Measurements from ENCODE around the gene RPN2. TPM values are rescaled to one million over a fixed set of nuclear protein-coding genes. Genes with fewer than 3 reads are reported as not detected.

RPN2 gene
- total RNA-seq, 1 experiment from 2014 or later = 234 TPM

- Histone ChIP-seq H4K91ac (ENCODE audit: insufficient read length, low read depth, low read length) (no peak overlapping the region), H2BK15ac (ENCODE audit: low read depth, low read length) (no peak overlapping the region), H3K56ac (ENCODE audit: insufficient read length, low read depth, low read length) (no peak overlapping the region), H2BK120ac (ENCODE audit: low read depth, low read length, poor library complexity, severe bottlenecking) (no peak overlapping the region), H2AFZ (ENCODE audit: low read length) (no peak overlapping the region), H2AK5ac (ENCODE audit: insufficient read length, low read length) (no peak overlapping the region), H3K27me3 (ENCODE audit: insufficient read depth, low read length) (no peaks in the 10 kb centered on the region), H3K4me1 (ENCODE audit: insufficient read depth, low read length) (no peaks in the 10 kb centered on the region), H3K27ac (ENCODE audit: insufficient read length, low read depth, low read length) (no peak overlapping the region), H4K20me1 (ENCODE audit: control insufficient read depth, insufficient read depth, insufficient read length) (no peaks in the 10 kb centered on the region), H3K4me2 (ENCODE audit: insufficient read depth, insufficient read length, low read length) (no peak overlapping the region), H3K14ac (ENCODE audit: insufficient read depth, low read length) (no peak overlapping the region), H4K8ac (replicated peaks; ENCODE audit: insufficient read length, low read depth, low read length) (no peak overlapping the region), H2BK5ac (ENCODE audit: insufficient read length, low read length) (no peak overlapping the region), H3K4ac (ENCODE audit: low read depth, low read length) (no peak overlapping the region), H3T11ph (ENCODE audit: low read length) (no peak overlapping the region), H3K79me1 (ENCODE audit: insufficient read depth, low read depth, low read length, poor library complexity, severe bottlenecking) (peaks cover 5% of the 10 kb centered on the region), H3K9me3 (ENCODE audit: control insufficient read depth, low read depth, low read length) (no peaks in the 10 kb centered on the region), H3K18ac (ENCODE audit: insufficient read length, low read depth, low read length) (no peak overlapping the region), H2BK12ac (ENCODE audit: insufficient read length, low read depth, low read length) (no peak overlapping the region), H2BK20ac (ENCODE audit: low read depth, low read length, poor library complexity, severe bottlenecking) (no peak overlapping the region), H3K9ac (ENCODE audit: extremely low read depth, insufficient read length, low read length) (no peak overlapping the region), H3K23me2 (ENCODE audit: insufficient read length, low read depth, low read length, poor library complexity, severe bottlenecking) (no peaks in the 10 kb centered on the region), H3K79me2 (ENCODE audit: insufficient read depth, low read length) (no peaks in the 10 kb centered on the region), H3K23ac (ENCODE audit: insufficient read length, low read depth, low read length) (no peak overlapping the region), H4K5ac (ENCODE audit: insufficient read length, low read depth, low read length) (no peak overlapping the region)
- H3K4me1 Mint-ChIP-seq = peaks cover 25 to 26% of the 10 kb centered on the region in 2 experiments
- peak overlapping the region in 1 of 3 experiments; percentile 21; a peak in 1 of 7 replicates for H3K27ac Mint-ChIP-seq
- TF ChIP-seq CTCF (conservative IDR thresholded peaks at IDR 0.05) = no peak
- DNase-seq = no peak
- H3K4me3 Mint-ChIP-seq = no peak overlapping the region
- no peaks in the 10 kb centered on the region for H3K27me3 Mint-ChIP-seq (ENCODE audit: low read depth)
- WGBS (ENCODE audit: extremely low coverage, insufficient read length, low lambda C conversion rate) = no CpG with 5 or more reads among the region's 4 CpGs
- H3K9me3 Mint-ChIP-seq = no peaks in the 10 kb centered on the region
- peaks cover 15 to 67% (median 56%) of the 10 kb centered on the region in 3 experiments; a peak in 6 of 7 replicates for H3K36me3 Mint-ChIP-seq (ENCODE audit: insufficient read depth in 1 of 3, low read depth in 3 of 3)
These were observed 39.3 kb downstream of the RPN2 start for GRCh38 chr20:37218441-37218840.
